Mesenteric fat pad (tissue), 1 donor: ENCODE data around the gene SDF2L1. TPM values are rescaled to one million over a fixed set of nuclear protein-coding genes. Genes with fewer than 3 reads are reported as not detected.
"Not testable (repeated sequence)": the region's sequence is repeated elsewhere in the genome, so short reads cannot be mapped to it uniquely, and the experiment has no call there.

Experiments
- DNase-seq: peaks from one replicate; pipeline ENCODE4 v3.0.0-alpha.2; 2020; ENCODE audit warnings: low spot score
- total RNA-seq: library from RNA; stranded (reverse); fragmentation: NEBNext Ultra II Directional; extraction: Animal tissue kit (Norgen Biotek cat#: 25700); gene quantifications from one replicate; pipeline ENCODE4 v1.2.1, GENCODE V29; 2021
- donor health status: DM: yes; HTN: yes; CAD: no.

Gene SDF2L1
- total RNA-seq, 1 donor from 2014 or later, result 31.6 TPM

DNA sequence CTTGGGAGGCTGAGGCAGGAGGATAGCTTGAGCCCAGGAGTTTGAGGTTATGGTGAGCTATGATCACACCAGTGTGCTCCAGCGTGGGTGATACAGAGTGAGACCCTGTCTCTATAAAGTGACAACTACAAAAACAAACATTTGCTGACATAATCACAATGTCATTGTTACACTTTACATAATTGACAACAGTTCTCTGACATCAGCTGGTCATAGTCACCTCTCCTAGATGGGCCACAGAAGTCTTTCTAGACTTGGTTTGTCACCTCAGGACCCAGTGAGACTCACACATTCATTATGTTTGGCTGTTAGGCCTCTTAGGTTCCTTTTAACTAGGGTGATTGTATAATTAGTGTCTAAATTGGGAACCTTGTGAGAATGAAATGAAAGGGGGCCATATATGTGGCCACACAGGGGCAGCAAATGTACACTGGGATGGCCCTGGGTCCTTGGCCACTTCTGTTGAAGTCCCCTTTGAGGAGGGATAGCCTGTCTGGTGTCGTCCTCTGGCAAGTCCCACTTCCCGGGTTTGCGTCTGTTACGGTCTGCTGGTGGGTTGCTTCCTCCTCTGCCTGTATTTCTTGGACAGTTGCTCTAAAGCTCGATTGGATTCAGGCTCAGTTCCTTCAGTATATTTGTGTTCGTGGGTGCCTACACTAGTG lies 17.9 kb downstream of the SDF2L1 start:
- no peak for DNase-seq

DNA sequence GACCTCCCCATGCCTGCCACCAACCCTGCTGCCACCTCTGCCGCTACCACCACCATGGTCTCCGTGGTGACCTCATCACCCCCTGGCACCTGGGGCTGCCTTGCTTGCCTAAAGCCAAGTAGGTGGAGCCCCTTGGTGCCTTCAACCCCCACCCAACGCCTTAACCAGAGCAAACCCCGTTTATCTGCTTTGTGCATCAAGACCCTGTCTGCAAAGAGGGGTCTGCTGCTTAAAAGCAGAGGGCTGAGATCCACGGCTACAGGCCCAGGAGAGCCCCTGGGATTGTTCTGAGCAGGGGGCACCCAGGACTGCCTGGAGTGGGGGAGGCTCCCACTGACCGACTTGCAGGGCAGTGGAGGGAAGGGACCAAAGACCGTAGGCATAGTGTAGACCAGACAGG lies 18.8 kb downstream of the SDF2L1 start:
- DNase-seq, result no peak

DNA sequence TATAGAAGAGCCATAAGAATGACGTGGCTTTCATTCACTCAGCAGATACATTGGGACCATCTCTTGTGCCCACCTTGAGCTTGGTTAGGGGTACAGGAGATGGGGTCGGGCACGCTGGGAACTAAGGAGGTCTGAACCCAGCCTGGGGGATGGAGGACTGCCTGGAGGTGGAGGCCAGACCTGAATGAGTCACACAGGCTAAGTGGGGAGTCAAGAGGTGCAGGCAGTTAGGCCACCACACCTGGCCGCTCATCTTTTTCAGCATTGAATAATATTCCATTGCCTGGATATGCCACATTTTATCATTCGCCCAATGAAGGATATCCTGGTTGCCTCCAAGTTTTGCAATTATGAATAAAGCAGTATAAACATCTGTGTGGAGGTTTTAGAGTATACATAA lies 19.9 kb downstream of the SDF2L1 start:
- no peak for DNase-seq

DNA sequence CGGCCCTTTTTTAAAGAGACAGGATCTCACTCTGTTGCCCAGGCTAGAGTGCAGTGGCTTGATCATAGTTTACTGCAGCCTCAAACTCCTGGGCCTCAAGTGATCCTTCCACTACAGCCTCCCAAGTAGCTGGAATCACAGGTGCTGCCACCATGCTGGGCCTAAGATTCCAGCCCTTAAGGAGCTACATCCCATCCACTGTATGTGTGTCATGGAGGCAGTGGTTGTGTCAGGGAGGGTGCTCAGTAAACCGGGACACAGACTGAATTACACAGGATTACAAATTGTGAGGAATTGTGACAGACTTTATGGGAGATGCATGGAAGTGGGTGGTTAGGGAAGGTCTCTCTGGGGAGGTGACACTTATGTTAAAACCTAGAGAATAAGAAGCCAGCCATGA lies 21.6 kb downstream of the SDF2L1 start:
- DNase-seq, result no peak

DNA sequence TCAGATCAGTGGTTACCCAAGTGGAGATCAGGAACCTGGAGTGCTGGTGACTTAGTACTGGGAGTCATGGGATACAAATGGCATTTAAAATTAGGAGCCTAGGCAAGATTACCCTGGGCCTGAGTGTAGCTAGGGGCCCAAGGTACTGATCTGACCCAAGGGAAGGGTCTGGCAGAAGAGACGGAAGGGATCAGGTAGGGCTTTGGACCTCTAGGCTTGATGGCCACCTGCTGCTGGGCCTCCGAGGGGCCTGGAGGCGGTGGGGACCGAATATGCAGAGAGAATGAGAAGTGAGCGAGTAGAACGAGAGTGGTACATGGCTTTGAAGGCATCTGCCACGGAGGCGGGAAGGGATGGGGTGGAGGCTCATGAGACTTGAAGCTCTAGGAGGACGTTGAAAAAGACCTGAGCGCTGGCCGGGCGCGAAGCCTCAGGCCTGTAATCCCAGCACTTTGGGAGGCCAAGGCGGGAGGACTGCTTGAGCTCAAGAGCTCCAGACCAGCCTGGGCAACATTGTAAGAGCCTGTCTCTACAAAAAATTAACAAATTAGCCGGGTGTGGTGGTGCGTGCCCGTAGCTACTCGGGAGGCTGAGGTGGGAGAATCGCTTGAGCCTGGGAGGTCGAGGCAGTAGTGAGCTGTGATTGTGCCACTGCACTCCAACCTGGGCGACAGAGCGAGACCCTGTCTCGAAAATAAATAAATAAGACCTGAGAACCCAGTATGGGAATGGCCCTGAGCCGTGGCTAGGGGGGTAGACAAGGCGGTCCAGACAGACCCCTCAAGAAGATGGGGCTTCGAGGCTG lies 23.1 kb downstream of the SDF2L1 start:
- DNase-seq, result no peak

DNA sequence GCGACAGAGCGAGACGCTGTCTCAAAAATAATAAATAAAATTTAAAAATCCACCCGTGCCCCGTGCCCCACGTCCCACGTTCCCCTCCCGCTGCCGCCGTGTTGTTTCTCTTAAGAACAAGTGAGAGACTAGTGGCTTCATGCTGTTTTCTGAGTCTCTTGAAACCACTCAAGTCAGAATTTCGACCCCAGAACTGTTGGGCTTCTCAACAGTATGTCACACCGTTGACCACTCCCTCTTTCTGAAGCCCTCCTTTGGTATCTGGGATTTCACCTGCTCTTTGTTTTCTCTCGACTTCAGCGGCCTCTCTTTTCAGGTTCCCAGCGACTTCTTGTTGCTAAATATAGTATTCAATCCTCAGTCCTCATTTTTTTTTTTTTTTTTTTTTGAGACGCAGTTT lies 24.7 kb downstream of the SDF2L1 start:
- no peak for DNase-seq

DNA sequence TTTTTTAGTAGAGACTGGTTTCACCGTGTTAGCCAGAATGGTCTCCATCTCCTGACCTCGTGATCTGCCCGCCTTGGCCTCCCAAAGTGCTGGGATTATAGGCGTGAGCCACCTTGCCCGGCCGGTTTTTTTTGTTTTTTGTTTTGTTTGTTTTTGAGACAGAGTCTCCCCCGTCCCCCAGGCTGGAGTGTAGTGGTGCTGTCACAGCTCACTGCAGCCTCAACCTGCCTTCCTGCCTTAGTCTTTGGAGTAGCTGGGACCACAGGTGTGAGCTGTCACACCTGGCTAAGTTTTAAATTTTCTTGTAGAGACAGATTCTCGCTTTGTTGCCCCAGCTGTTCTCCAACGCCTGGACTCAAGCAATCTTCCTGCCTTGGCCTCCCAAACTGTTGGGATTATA lies 26.9 kb downstream of the SDF2L1 start:
- no peak for DNase-seq

DNA sequence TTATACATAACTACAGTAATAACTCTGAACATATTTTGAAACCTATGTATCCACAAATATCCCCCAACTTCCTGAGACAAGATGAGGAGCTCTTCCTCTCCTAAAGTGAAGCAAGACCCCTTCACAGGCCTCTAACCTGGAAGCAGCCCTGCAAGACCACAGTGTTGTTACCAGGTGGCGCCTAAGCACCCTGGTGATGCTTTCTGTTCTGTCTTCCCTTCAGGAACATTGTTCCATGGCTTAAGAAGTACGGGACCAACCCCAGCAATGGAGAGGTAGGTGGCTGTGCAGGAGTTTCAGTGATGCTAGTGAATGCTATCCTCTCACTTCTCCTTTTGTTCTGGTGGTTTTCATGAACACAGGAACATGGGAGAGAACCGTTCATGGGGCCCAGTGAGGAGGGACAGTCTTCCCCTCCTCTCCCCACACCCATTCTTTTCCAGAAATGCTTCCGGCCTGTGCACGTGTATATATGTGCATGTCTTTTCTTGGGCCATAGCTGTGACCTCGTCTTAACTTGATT lies 30.1 kb downstream of the SDF2L1 start:
- no peak for DNase-seq

DNA sequence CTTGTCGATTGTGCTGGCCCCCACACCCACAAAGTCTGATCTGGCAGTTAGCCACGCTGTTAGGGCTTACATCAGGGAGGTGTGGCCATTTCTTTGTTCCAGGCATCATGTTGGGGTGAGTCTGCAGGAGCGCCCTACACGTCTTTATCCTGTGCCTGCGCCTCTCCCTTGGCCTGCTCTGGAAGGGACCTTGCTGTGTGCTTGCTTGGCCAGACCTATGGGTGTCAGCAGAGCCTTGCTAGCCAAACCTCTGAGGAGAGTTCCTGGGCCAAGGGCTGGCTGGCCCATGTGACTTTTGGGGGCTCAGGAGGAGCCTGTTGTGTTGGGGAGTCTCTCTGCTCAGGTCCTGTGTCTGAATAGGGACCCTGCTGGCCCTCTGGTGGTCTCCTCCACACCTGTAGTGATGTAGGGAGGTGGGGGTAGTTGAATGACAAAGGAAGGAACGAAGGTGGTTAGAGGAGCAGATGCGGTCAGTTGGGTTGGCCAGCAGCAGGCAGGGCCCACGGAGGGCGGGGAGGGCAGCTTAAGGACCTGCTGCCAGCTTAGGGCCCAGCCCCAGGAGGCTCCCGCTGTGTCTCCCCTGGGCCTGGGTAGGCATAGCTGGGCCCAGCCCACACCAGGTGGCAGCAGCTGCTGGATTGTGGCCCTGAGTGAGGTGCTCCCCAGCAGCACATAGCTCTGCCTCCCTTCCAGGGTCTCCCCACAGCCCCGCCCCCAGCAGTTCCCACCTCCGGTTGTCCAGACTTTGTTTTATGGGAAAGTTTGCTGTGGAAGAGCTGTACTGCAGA lies 31.6 kb downstream of the SDF2L1 start:
- no peak for DNase-seq

DNA sequence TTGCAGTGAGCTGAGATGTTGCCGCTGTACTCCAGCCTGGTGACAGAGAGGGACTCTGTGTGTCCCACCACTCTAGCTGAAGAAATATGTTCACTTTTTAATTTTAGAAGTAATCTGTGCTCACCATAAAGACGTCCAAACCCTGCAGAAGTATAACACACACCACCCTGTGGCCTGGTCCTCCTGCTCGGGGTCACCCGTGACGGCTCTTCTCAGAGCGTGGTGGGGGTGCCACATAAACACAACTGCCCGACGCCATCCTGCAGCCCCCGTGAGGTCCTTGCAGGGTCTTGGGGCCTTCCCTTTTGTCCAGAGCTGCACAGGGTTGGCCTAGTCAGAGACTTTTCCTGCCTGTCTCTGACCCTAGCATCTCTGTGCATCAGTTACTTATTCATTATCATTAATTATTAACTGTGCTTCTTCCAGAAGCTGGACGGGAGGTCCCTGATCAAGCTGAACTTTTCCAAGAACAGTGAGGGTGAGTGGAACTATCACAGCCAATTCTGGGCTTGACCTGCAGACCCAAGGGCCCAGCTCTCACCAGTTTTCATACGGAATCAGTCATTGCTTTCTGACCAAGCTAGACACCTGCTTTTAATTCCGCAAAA lies 32.6 kb downstream of the SDF2L1 start:
- no peak for DNase-seq

DNA sequence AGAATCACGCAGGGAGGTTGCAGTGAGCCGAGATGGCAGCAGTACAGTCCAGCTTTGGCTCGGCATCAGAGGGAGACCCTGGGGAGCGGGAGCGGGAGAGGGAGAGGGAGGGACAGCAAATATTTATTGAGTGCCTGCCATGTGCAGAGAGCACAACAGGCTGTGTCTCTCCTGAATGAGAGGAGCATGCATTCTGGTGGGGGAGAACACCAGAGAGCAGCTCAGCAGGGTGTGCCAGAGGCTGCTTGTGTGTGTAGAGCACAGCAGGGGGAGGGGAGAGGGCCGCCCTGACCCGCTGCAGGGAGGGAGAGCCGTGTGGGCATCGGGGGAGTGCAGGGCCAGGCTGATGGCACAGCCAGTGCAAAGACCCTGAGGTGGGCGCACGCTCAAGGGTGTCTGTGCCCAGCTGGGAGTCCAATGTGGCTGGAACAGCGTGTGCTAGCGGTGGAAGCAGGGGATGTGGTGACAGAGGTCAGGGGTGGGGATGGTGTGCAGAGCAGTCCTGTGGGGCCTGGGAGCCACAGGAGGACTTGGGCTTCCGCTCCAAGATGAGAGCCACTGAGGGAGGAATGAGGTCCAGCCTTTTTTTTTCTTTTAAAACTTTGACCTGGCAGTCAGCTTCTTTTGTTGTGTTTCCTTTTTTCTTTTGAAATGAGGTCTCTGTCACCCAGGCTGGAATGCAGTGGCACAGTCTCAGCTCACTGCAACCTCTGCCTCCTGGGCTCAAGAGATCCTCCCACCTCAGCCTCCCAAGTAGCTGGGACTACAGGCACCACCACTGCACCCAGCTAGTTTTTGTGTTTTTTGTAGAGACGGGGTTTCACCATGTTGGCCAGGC lies 35.7 kb downstream of the SDF2L1 start:
- no peak for DNase-seq

DNA sequence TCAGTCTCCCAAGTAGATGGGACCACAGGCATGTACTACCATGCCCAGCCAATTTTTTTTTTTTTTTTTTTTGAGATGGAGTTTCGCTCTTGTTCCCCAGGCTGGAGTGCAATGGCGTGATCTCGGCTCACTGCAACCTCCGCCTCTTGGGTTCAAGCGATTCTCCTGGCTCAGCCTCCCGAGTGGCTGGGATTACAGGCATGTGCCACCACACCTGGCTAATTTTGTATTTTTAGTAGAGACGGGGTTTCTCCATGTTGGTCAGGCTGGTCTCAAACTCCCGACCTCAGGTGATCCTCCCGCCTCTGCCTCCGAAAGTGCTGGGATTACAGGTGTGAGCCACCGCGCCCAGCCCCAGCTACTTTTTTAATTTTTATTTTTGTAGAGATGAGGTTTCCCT lies 36.7 kb downstream of the SDF2L1 start:
- not testable (repeated sequence) for DNase-seq

DNA sequence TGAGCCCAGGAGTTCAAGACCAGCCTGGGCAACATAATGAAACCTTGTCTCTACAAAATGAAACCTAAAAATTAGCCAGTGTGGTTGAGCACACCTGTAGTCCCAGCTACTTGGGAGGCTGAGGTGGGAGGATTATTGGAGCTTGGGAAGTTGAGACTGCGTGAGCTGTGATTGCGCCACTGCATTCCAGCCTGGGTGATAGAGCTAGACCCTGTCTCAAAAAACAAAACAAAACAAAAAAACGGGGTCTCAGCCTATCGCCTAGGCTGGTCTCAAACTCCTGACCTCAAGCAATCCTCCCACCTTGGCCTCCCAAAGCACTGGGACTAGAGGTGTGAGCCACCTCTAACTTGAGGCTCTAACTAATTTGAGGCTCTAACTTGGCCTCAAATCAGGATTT lies 37.3 kb downstream of the SDF2L1 start:
- no peak for DNase-seq

DNA sequence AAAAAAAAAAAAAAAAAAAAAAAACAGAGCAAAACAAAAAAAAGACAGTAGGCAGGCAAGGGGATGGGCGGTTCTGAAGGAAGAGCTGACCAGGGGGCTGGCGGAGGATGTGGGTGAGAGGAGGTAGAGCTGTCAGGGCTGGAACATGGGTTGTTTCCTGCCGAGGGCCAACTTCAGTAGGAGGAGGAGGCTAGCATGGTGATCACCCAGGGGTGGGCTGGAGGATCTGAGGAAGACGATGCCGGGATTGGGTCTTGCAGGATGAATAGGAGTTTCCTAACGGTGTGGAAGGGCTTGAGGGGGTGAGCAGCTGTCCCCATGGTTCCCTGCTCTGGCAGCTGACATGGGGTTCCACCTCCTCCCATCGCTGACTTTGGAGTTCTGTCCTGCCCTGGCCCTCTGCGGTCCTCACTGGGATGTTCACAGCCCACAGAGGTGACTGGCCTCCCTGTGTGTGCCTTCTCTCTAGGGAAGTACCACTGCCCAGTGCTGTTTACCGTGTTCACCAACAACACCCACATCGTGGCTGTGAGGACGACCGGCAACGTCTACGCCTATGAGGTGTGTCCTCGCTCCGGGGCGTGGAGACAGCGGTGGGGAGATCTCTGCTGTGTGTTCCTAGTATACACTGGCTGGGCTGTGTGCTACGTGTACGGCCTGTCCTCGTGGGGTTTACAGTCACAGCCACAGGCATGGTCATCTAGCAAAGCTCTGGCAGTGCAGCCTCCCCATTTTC lies 38.9 kb downstream of the SDF2L1 start:
- DNase-seq, result no peak

DNA sequence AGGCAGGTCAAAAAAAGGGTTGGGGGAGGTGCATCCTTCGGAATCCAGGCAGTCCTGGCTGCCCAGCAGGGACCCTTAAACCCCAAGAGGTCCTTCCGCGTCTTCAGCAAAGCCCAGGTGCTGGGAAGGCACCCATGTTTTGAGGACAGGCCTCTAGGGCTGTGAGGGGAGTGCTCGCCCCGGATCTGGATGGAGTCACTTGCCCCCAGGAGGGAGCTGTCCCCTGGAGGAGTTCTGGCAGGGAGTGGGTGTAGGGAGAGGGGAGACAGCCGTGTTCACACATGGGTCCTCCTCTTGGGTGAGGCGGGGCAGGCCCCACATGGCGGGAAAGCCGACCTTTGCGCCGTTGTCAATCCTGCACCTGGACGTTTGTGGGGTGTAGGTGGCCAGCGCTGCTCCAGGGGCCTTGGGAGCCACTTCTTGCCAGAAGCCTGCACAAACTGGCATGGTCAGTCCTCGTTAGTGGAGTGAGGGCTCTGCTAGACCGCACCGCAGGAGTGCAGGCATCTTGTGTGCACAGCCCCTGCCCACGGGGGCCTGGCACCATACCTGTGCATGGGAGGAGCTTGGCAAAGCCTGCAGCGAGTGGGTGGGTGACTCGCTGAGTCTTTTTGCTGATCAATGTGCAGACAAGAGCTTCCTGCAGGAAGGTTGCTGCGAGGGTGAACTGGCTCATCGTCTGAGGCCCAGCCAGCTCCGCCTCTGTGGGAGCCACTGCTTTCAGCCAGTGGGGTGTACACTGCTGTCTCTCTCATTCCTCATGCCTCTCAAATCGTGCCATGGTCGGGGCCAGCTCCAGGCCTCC lies 39.7 kb downstream of the SDF2L1 start:
- no peak for DNase-seq

DNA sequence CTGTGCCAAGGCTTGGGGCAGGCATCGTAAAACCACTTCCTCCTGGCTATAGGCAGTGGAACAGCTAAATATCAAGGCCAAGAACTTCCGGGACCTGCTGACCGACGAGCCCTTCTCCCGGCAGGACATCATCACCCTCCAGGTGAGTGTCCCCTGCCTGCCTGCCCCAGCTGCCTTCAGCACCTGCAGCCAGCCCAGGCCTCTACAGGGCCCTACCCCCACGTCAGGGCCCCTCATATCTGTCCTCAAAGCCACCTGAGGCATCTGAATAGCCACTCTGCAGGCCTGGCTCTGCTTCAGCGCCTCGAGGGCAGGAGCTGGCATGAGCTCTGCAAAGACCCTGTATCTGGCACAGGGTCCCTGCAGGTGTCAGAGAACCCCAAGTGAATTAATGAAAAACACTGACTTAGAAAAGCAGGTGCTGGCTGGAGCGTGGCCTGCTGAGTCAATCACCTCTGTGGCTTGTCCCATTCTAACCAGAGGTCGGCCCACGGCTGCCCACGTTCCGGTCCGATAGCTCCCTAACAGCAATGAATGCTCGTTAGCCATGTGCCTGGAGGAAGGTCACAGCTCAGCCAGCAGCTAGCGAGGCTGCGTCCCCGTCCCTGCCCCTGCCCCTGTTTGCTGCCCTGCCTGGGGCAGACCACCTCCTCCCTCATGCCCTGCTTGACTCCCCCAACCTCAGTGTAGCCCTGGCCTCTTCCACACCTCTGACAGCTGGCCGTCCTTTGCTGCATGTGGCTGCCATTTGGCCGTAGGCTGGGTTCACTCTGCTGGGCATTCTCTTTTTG lies 40.5 kb downstream of the SDF2L1 start:
- DNase-seq, result no peak

DNA sequence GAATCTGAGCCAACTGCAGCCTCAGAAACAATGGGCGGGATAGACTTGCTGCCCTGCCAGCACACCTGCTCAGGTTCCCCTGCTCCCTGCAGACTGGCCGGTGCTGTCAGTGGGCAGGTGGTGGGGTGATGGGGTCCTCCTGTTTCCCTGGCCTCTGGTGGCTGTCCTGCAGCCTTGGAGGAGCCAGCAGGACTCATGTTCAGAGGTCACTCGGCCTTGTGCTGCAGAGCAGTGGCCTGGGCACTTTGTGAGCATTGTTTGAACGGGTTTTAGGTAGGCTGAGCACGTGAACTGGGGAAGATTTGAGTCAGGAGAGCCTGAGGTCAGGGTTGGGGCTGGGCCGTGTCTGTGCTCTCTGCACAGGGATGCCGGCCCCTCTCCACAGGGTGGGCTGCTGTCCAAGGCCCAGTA lies 41.3 kb downstream of the SDF2L1 start:
- no peak for DNase-seq

DNA sequence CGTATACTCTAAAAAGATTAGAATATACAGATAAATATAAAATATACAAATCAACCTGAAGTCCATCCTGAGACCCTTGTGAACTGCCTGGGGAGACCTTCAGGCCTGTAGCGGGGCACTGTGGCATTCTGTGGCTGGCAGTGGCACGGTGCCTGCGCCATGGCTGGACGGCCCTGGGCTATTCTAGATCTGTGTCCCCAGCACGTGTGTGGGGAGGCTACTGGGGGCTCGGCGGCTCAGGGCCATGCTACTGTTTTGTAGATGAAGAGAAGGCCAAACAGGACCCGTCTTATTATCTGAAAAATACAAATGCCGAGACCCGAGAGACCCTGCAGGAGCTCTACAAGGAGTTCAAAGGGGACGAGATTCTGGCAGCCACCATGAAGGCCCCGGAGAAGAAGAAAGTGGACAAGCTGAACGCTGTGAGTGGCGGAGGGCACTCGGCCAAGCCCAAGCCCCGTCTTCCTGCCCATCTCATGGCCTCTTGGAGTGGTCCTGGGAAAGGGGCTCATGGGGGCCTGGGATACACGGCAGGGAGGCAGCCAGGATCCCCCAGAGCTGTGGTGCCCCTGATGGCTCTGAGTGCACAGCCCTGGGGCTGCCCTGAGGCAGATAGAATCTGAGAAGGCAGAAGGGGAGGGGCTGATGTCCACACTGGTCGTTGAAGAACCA lies 42.5 kb downstream of the SDF2L1 start:
- DNase-seq, result no peak
